ENCODE results near the gene NAA30.

GRCh38 chr14:57380935-57381334 is 9.5 kb upstream of the NAA30 start:
- TF ChIP-seq CTCF (IDR thresholded peaks at IDR 0.05) (no peak), EZH2phosphoT487 (IDR thresholded peaks at IDR 0.05) (no peak)

Measured in neural progenitor cell (in vitro differentiated cells).